OCI-LY7 (cell line): ENCODE measurements around the gene SMARCA2. TPM values are rescaled to one million over a fixed set of nuclear protein-coding genes. Genes with fewer than 3 reads are reported as not detected.

Experiments
- BruUV-seq: library from RNA; stranded (reverse); fragments of 400-500 nt; replicated peaks from 2 replicates; lab custom pipeline; 2021; lab: Mats Ljungman, UMichigan
- CTCF ChIA-PET: fragments of 300-600 bp; sonication (Branson Sonifier 250); formaldehyde crosslinking; loops from one replicate; lab custom pipeline; 2022; ENCODE audit warnings: antibody characterized with exemption; ENCODE audit not compliant: unreplicated experiment; lab: Charles Lee
- POLR2A ChIA-PET: fragments of 300-600 bp; sonication (Branson Sonifier 250); formaldehyde crosslinking; loops from one replicate; lab custom pipeline; 2022; ENCODE audit warnings: antibody characterized with exemption; lab: Charles Lee
- DNase-seq: peaks from one replicate; pipeline ENCODE4 v3.0.0-alpha.2; 2015; ENCODE audit warnings: low spot score
- H2AFZ ChIP-seq: fragments of 200-600 bp; sonication (generic), shearing (Covaris generic); 2 replicates; pipeline ENCODE4 v1.6.1; 2014; ENCODE audit warnings: mild to moderate bottlenecking, antibody characterized with exemption, low read length, moderate library complexity
- H3K27ac ChIP-seq: fragments of 200-600 bp; sonication (generic); 2 replicates; pipeline ENCODE4 v1.5.1; 2014; ENCODE audit warnings: mixed run types, low read depth, mild to moderate bottlenecking, moderate library complexity, low read length, inconsistent platforms; ENCODE audit not compliant: poor library complexity, severe bottlenecking
- H3K36me3 ChIP-seq: fragments of 200-600 bp; sonication (generic); 2 replicates; pipeline ENCODE4 v1.6.1; 2014; ENCODE audit warnings: mild to moderate bottlenecking, antibody characterized with exemption, low read length, moderate library complexity, mixed read lengths; ENCODE audit not compliant: insufficient read depth
- H3K4me1 ChIP-seq: fragments of 200-600 bp; sonication (generic); 2 replicates; pipeline ENCODE4 v1.5.1; 2014; ENCODE audit warnings: mild to moderate bottlenecking, low read length; ENCODE audit not compliant: insufficient read depth, poor library complexity, severe bottlenecking
- H3K4me2 ChIP-seq: fragments of 200-600 bp; sonication (generic); 2 replicates; pipeline ENCODE4 v1.6.1; 2014; ENCODE audit warnings: mild to moderate bottlenecking, low read length
- H3K4me3 ChIP-seq: fragments of 200-600 bp; sonication (generic); 2 replicates; pipeline ENCODE4 v1.5.1; 2014; ENCODE audit warnings: mild to moderate bottlenecking, low read depth, low read length; ENCODE audit not compliant: poor library complexity, severe bottlenecking
- H3K79me2 ChIP-seq: fragments of 200-600 bp; sonication (generic); 2 replicates; pipeline ENCODE4 v1.6.1; 2016; ENCODE audit warnings: low read depth, mild to moderate bottlenecking, low read length, moderate library complexity, mixed read lengths; ENCODE audit not compliant: insufficient read depth
- H3K9me2 ChIP-seq: fragments of 200-600 bp; sonication (generic); 2 replicates; pipeline ENCODE4 v1.6.1; 2016; ENCODE audit warnings: mild to moderate bottlenecking, low read length, mixed read lengths; ENCODE audit not compliant: insufficient read depth
- H3K9me3 ChIP-seq: fragments of 200-600 bp; sonication (generic); 2 replicates; pipeline ENCODE4 v1.6.1; 2014; ENCODE audit warnings: mild to moderate bottlenecking, mixed run types, low read length, mixed read lengths
- H4K20me1 ChIP-seq: fragments of 200-600 bp; sonication (generic); 2 replicates; pipeline ENCODE4 v1.6.1; 2014; ENCODE audit warnings: mild to moderate bottlenecking, antibody characterized with exemption, low read length, moderate library complexity, mixed read lengths; ENCODE audit not compliant: insufficient read depth
- CTCF ChIP-seq: fragments of 200-600 bp; sonication (generic); conservative IDR thresholded peaks from 2 replicates; pipeline ENCODE4 v1.5.1; 2014; ENCODE audit warnings: mild to moderate bottlenecking, antibody characterized with exemption, low read length, moderate library complexity, mixed read lengths
- EZH2phosphoT487 ChIP-seq: fragments of 200-600 bp; sonication (generic); IDR thresholded peaks from 2 replicates; pipeline ENCODE4 v1.6.1; 2018; ENCODE audit warnings: low read depth, borderline replicate concordance, mild to moderate bottlenecking, mixed run types, antibody characterized with exemption, low read length, moderate library complexity, mixed read lengths
- intact Hi-C: fragments of 100-400 bp; cut with micrococcal nuclease; formaldehyde crosslinking; loops from one replicate; pipeline ENCODE4 v1.10.0; 2022; ENCODE audit not compliant: unreplicated experiment
- total RNA-seq, 2 experiments: library from RNA; depleted of rRNA in 1 of 2; stranded (reverse); fragments of >200 nt in 1 of 2; shearing (Covaris generic) in 1 of 2; gene quantifications; 2 replicates each; pipeline ENCODE4 v1.2.3, GENCODE V29; 2014 to 2022

The SMARCA2 gene
- total RNA-seq, 2 experiments from 2014 or later, result 54.8 to 80.6 TPM

DNA sequence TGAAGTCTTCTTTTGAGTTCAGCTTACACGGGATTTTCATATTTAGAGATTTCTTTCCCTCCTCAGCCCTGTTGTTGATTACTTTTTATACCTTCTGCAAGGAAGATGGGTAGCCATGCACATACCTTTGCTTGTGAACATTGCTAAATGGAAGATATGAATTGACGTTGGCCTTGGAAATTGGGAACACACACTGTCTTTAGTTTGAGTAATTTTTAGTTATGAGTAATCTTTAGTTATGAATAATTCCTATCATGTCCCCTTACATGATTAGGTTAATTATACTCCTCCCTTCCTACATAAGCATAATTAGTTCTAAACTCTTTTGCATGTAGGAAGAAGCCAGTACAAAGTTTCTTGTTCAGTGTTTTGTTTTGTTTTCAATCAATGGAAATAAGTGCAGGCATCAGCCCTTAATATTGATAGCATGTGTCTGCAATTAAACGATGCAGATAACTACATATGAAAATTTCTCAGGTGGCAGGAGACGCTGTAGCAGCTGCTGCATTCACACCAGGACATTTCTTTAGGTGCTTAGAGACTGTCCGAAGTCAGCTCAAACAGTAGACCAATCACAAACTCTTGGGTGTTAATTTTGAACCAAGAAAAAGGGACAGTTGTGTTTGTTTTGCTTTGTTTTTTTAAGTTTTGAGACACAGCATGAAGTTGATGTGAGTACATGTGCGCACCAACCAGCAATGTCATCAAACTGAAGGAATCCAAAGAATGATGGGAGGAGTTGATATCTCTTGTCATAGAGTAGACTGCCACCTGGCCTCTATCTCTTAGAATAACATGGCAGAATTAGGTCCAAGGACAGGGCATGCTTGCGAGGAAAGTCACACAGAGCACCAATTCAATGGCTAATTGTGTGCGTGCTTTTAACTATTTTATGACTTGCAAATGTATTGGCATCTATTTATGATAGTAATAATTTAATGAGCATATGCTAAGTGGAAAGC lies 51.4 kb downstream of the SMARCA2 start:
- H3K36me3 ChIP-seq, result peaks cover 52% of the 10 kb centered on the region
- no peaks in the 10 kb centered on the region for H3K9me3 ChIP-seq
- H3K4me2 ChIP-seq, result no peak overlapping the region
- BruUV-seq, result no TSS peak
- ChIA-PET POLR2A (interaction anchor here (0.7 to 1.2 kb wide), 2 partner anchors 11 to 568 kb away, joined by 3 read pairs; no protein-coding TSS in a partner anchor), CTCF (no interaction called here)
- no peak overlapping the region for H3K27ac ChIP-seq
- intact Hi-C loops, result no loop called here
- peak; percentile 39; the same call in 1 of the 2 replicates for TF ChIP-seq CTCF
- no peak for TF ChIP-seq EZH2phosphoT487
- DNase-seq, result peak; percentile 6
- H3K4me3 ChIP-seq, result no peak overlapping the region
- no peaks in the 10 kb centered on the region for H3K9me2 ChIP-seq
- no peaks in the 10 kb centered on the region for H3K4me1 ChIP-seq
- no peaks in the 10 kb centered on the region for H3K79me2 ChIP-seq
- H4K20me1 ChIP-seq, result no peaks in the 10 kb centered on the region
- H2AFZ ChIP-seq, result no peak overlapping the region

DNA sequence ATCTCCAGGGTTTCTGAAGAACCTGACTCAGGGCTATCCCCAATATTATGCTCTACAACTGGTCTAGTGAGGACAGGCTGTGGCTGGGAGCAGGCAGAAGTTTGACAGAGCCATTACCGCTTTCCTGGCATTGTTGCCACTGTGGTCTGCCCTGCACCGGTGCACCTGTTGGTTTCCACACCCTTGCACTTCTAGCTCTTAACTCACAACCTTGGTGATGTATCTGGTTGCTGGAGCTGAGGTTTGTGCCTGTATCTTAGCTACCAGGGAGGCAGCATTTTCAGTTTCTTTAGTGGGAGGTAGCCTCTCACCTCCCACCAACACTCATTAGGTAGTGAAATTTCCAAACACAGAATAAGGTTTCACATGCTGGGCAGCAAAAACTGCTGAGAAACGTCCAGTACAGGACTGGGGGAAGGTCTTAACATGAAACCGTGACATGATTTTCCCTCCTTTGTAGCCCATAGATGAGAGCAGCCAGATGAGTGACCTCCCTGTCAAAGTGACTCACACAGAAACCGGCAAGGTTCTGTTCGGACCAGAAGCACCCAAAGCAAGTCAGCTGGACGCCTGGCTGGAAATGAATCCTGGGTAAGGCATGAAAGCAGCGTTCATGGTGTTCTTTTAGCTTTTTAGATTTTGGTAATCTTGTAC lies 57.7 kb downstream of the SMARCA2 start:
- intact Hi-C loops, result no loop called here
- Histone ChIP-seq H3K9me3 (no peaks in the 10 kb centered on the region), H2AFZ (no peak overlapping the region), H3K4me2 (no peak overlapping the region), H3K36me3 (peaks cover 62% of the 10 kb centered on the region), H3K79me2 (no peaks in the 10 kb centered on the region), H3K4me3 (no peak overlapping the region), H3K9me2 (no peaks in the 10 kb centered on the region), H3K27ac (no peak overlapping the region), H3K4me1 (no peaks in the 10 kb centered on the region), H4K20me1 (no peaks in the 10 kb centered on the region)
- DNase-seq, result no peak
- BruUV-seq, result no TSS peak
- CTCF ChIA-PET, result no interaction called here
- POLR2A ChIA-PET, result no interaction called here
- TF ChIP-seq CTCF, result no peak
- TF ChIP-seq EZH2phosphoT487, result no peak
